Measurements from ENCODE around the gene SUPT7L. TPM values are rescaled to one million over a fixed set of nuclear protein-coding genes. Genes with fewer than 3 reads are reported as not detected.

Gene SUPT7L
- total and polyA plus RNA-seq, 7 donors = 7.2 to 27.1 (median 19.7) TPM

DNA sequence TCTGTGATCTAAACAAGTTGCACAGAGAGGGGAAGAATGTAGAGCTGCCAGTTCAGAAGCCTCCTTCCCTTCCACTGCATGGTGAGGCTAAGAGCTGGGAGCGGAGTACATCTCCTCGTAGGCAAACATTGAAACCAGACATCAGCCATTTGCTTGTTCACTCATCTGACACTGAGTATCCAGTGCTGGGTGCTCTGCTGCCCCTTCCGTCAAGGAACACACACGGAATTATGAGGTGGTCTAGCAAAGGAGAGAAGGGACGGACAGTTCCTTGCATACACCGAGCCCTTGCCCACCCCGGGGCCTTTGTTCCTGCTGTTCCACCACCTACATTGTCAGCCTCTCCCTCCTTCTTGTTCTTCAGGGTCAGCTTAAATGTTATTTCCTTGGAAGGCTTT is 44.8 kb upstream of the SUPT7L start:
- no peak for TF ChIP-seq POLR2A (IDR thresholded peaks at IDR 0.05)
- TF ChIP-seq POLR2AphosphoS5 (IDR thresholded peaks at IDR 0.05) = no peak
- TF ChIP-seq, protein P1, sequence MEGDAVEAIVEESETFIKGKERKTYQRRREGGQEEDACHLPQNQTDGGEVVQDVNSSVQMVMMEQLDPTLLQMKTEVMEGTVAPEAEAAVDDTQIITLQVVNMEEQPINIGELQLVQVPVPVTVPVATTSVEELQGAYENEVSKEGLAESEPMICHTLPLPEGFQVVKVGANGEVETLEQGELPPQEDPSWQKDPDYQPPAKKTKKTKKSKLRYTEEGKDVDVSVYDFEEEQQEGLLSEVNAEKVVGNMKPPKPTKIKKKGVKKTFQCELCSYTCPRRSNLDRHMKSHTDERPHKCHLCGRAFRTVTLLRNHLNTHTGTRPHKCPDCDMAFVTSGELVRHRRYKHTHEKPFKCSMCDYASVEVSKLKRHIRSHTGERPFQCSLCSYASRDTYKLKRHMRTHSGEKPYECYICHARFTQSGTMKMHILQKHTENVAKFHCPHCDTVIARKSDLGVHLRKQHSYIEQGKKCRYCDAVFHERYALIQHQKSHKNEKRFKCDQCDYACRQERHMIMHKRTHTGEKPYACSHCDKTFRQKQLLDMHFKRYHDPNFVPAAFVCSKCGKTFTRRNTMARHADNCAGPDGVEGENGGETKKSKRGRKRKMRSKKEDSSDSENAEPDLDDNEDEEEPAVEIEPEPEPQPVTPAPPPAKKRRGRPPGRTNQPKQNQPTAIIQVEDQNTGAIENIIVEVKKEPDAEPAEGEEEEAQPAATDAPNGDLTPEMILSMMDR (IDR thresholded peaks at IDR 0.05) = no peak
- no peak for TF ChIP-seq EP300 (IDR thresholded peaks at IDR 0.05)
- H3K36me3 ChIP-seq = no peaks in the 10 kb centered on the region
- H3K4me1 ChIP-seq = peaks cover 0 to 33% (median 17%) of the 10 kb centered on the region in 4 donors
- intact Hi-C loops (cut with DNase I) = loop anchor here (5.0 kb wide), 1 partner anchor 689 kb away; no protein-coding TSS in a partner anchor
- no peak overlapping the region for H3K4me3 ChIP-seq
- peak overlapping the region; percentile 25 to 88 (median 67) for H3K27ac ChIP-seq
- no peaks in the 10 kb centered on the region for H3K27me3 ChIP-seq
- H3K9me3 ChIP-seq = no peaks in the 10 kb centered on the region
- 95 to 96% methylated on average over 7 of the region's 7 CpGs for WGBS, 2 donors
- DNase-seq = no peak

DNA sequence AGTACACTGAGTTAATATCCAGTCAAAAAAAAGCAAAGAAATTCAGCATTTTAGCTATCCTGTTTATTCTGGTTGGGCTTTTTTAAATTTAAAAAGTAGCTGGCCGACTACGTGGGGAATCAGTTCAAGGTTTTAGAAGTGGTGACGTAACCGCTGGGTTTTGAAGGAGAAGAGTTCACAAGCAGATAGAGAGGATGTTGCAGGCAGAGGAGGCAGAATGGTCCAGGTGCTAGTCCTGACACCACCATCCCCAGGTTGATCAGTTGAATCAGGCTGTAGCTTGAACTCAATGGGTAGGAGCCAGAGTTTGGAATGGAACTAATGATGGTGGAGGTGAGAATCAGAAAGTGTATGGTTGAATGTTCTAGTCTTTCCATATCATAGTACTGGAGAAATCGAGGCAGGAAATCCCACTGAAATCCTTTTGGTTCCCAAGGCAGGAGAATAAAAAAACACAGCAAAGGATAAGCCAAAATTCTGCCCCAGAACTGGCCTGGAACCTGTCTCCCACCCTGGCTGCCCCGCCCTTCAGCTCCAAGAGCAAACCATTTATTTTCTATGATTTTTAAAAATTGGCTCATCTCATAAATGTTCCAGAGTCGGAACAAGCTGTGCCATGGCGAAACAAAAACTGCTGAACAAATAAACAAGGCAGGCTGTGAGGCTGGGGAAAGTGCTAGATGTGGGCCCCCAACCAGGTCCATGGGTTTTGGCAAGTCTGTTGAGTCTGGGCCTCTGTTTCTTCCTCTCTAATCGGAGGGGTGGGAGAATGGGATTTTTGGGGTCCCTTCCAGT is 44.2 kb upstream of the SUPT7L start:
- Histone ChIP-seq H3K27ac (peak overlapping the region; percentile 25 to 88 (median 82)), H3K4me3 (no peak overlapping the region), H3K9me3 (no peaks in the 10 kb centered on the region), H3K27me3 (no peaks in the 10 kb centered on the region), H3K36me3 (no peaks in the 10 kb centered on the region), H3K4me1 (peaks cover 0 to 33% (median 17%) of the 10 kb centered on the region in 4 donors)
- intact Hi-C loops (cut with DNase I) = loop anchor here (5.0 kb wide), 1 partner anchor 690 kb away; no protein-coding TSS in a partner anchor
- WGBS, 2 donors = 90 to 93% methylated on average over 9 of the region's 9 CpGs
- TF ChIP-seq POLR2AphosphoS5 (IDR thresholded peaks at IDR 0.05) (peak in 1 of 4 donors; percentile 38), POLR2A (IDR thresholded peaks at IDR 0.05) (no peak), EP300 (IDR thresholded peaks at IDR 0.05) (peak in 1 of 4 donors; percentile 58)
- DNase-seq = no peak

DNA sequence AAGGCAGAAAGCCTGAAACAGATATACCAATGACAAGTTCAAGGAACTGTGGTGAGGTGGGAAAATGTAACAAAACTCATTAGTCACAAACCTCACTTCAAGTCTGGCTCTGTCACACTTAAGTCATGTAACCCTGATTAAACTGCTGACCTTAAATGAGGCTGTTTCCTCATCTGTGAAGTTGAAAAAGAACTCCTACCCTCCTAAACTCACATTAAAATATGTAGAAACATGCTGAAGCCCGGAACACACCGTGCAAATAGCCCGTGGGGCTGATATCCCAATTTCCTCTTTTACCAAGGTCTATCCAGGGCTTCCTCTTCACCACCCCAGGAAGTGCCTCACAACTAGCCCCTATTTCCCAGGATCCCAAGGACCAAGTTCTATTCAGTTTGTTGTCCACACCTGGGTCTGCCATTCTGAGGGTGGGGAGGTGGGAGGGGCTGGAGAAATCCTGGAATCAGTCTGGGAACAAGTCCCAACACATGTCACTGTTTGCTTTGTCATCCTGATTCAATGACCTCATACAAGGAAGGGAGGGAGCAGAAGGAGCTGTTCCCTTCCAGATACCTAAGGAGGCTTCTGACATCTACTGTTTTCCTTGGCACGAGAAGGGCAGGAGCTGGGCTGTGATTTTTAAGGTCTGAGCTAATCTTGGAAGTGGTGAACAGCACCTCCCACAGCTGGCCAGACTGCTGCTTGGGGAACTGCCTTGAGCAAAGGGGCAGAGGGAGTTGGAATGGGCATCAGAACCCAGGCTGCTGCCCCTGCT is 42.6 kb upstream of the SUPT7L start:
- Histone ChIP-seq H3K9me3 (no peaks in the 10 kb centered on the region), H3K4me1 (peaks cover 0 to 33% (median 17%) of the 10 kb centered on the region in 4 donors), H3K27me3 (no peaks in the 10 kb centered on the region), H3K36me3 (no peaks in the 10 kb centered on the region), H3K4me3 (no peak overlapping the region), H3K27ac (peak overlapping the region; percentile 73 to 88 (median 82))
- TF ChIP-seq EP300 (IDR thresholded peaks at IDR 0.05) (peak in 2 of 4 donors; percentile 81 to 97), POLR2A (IDR thresholded peaks at IDR 0.05) (no peak), POLR2AphosphoS5 (IDR thresholded peaks at IDR 0.05) (peak; percentile 29 to 84 (median 50))
- DNase-seq = peak; percentile 75
- WGBS, 2 donors = 10 to 47% methylated on average over 4 of the region's 4 CpGs
- intact Hi-C loops (cut with DNase I) = loop anchor here (5.0 kb wide), 1 partner anchor 691 kb away; no protein-coding TSS in a partner anchor

DNA sequence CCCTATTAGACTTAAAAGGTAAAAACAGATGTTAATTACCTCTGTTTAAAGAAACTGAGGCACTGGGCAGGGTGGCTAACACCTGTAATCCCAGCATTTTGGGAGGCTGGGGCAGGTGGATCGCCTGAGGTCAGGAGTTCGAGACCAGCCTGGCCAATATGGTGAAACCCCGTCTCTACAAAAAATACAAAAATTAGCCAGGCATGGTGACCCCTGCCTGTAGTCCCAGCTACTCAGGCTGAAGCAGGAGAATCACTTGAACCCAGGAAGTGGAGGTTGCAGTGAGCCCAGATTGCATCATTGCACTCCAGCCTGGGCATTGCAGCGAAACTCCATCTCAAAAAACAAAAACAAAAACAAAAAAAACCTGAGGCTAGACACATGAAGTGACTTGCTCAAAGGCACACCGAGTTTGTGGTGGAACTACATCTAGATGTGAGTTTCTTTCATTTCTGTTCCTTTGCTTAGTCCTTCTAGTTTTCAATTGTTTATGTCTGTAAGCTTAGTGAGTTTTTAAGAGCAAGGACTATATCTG is 41.0 kb upstream of the SUPT7L start:
- Histone ChIP-seq H3K27ac (peak overlapping the region in 3 of 4 donors; percentile 80 to 88 (median 85)), H3K4me1 (peaks cover 0 to 33% (median 17%) of the 10 kb centered on the region in 4 donors), H3K27me3 (no peaks in the 10 kb centered on the region), H3K9me3 (no peaks in the 10 kb centered on the region), H3K4me3 (no peak overlapping the region), H3K36me3 (no peaks in the 10 kb centered on the region)
- DNase-seq = no peak
- no peak for TF ChIP-seq POLR2A (IDR thresholded peaks at IDR 0.05)
- 86 to 87% methylated on average over 5 of the region's 5 CpGs for WGBS, 2 donors
- intact Hi-C loops (cut with DNase I) = loop anchor here (1.0 kb wide), 1 partner anchor 748 kb away; no protein-coding TSS in a partner anchor

DNA sequence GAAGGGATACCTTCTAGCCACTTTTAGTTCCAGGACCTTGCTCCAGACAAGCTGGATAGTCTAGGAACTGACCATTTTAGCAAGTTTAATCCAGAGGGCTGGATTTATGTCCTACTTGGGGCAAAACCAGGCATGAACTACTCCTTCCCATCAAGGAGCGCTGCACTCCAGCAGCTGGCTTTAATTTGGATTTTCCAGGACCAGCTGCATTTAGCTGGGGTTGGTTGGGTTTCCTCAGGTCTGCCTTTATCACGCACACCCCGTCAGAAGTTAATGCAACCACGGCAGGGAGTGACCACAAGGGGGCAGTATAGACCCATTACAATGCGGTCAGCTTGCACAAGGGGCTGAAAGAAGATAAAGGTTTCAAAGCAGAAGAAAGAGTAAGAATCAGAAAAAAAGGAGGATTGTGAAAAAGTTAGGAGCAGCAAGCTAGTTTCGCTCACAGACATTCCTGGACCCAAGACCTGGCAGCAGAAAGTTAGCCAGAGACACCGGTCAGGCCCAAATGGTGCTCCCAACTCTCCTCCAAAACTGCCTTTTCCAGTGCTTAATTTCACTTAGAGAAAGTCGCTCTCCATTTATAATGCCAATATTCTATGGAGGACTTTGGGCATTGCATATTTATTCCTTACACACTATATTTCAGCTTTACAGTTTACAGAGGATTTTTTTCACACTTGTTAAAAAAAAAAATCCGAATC is 40.4 kb upstream of the SUPT7L start:
- no peaks in the 10 kb centered on the region for H3K36me3 ChIP-seq
- no peak overlapping the region for H3K4me3 ChIP-seq
- intact Hi-C loops (cut with DNase I) = loop anchor here (1.0 kb wide), 1 partner anchor 749 kb away; no protein-coding TSS in a partner anchor
- H3K27me3 ChIP-seq = no peaks in the 10 kb centered on the region
- DNase-seq = peak; percentile 90
- H3K4me1 ChIP-seq = peaks cover 0 to 33% (median 17%) of the 10 kb centered on the region in 4 donors
- TF ChIP-seq, protein P1 (IDR thresholded peaks at IDR 0.05) = peak; percentile 85 to 88 (median 87)
- TF ChIP-seq POLR2A (IDR thresholded peaks at IDR 0.05) = no peak
- no peaks in the 10 kb centered on the region for H3K9me3 ChIP-seq
- 25 to 33% methylated on average over 9 of the region's 9 CpGs for WGBS, 2 donors
- H3K27ac ChIP-seq = peak overlapping the region in 3 of 4 donors; percentile 80 to 88 (median 85)

Measured in sigmoid colon (tissue), 7 donors.